RPMI8226 (cell line): ENCODE measurements around the gene LTF.
A peak's percentile ranks its signal among the peaks of the same experiment; 100 is the strongest.

Experiments used
- DNase-seq: peaks from one replicate; pipeline ENCODE4 v3.0.0-alpha.2; 2015

LTF gene

DNA sequence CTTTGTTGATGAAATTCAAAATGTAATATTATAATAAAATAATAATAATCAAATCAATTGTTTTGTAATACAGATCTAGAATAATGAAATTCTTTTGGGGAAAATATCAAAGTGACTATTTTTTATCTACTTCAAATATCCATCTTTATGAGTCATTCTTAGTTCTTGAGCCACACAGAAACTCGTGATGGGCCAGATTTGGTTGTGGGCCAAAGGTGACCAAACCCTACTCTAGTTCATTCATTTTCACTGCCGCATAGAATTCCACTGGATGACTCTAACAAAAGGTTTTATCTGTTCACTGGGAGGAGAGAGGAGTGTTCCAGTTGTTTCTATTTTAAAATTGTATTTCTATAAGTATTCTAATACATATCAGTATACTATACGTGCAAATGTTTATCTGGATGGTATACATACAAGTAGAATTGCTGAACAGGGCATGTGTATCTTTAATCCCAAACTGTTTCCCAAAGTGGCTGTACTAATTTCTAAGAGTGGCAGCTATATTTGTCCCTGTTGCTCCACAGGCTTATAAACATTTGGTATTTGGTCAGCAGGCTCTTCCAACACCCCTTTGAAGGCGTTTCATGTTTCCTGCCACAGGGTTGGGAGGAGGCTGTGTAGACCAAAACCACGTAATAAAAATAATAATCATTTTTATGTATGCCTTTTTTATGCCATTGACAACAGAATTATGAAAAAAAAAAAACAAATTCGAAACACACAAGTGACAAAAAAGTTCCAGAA lies 25.8 kb upstream of the LTF start:
- no peak for DNase-seq

DNA sequence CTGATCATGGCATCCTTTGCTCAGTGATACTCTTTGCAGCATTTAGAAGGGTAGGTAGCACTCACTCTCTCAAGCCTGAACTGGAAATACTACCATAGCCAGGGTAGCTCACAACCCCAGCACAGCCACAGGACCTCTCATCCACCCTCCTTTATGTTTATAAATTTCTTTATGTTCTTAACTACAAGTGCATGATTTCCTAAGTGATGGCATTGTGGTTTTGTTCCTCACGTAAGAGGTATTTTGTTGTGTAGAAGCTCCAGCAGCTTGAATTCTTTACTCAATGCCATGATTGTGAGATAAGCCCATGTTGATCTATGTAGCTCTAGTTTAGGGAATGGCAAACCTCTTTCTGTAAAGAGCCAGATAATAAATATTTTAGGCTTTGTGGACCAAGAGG lies 25.2 kb upstream of the LTF start:
- no peak for DNase-seq

DNA sequence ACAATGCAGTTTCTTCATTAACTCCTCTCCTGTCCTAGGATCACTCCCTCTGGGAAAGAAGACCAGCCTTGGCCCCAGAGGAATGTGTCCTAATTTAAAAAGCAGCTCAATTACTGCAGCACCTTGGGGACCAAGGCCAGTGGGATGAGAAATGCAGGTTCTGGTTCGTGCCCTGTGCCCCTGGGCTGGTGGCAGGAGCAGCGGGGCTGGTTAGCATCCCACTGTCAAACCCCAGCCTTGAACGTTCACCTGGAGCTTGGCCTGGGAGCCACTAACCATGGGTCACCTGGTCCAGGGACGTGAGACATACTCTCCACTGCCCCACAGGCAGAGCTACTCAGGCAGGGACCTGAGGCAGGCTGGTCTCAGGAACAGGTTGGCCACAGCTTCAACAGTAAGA lies 24.7 kb upstream of the LTF start:
- DNase-seq = no peak

DNA sequence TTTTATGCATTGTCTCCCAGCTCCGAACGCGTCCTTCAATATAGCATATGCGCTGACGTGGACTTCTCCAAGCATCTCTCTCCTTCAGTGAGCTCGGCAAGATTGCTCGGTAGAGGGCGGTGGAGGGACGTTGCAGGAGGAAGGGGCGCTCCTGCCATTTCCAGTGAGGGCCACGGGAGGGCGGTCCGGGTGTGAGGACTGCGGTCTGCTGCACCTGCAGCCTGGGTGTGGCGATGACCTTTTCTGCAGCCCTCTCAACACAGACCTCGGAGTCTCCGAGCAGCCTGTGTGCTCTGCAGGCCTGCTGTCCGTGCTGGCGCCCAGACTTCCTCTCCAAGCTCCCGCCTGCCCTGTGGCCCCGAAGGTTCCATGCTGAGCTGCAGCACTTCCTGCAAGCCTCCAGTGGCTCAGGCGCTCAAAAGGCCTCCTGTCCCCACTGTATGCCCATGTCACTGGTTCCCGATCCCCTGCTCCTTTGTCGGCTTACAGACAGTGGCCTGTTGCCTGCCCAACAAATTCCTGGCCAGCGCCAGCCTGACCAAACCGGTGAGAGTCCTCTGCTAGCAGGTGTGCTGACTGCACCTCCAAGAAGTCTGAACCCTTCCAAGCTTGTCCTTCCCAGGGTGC lies 24.1 kb upstream of the LTF start:
- DNase-seq = peak; percentile 99

DNA sequence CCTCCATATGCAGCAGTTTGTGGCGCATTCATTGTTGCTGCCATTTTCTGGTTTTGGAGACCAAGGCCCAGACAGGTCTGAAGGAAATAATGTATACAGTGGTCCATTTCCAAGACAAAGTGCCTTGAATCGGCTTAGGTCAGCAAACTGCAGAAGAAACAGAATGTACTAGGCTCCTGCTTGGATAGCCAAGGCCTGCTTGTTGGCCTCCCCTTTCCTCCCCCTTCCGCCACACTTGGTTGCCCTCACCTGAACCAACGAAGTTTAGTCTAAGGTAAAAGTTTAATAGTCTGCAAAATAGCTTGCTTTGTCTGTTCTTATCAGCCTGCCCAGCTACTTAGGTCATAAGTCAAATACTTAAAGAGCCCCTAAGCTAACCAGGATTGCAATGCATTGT lies 21.1 kb upstream of the LTF start:
- no peak for DNase-seq

DNA sequence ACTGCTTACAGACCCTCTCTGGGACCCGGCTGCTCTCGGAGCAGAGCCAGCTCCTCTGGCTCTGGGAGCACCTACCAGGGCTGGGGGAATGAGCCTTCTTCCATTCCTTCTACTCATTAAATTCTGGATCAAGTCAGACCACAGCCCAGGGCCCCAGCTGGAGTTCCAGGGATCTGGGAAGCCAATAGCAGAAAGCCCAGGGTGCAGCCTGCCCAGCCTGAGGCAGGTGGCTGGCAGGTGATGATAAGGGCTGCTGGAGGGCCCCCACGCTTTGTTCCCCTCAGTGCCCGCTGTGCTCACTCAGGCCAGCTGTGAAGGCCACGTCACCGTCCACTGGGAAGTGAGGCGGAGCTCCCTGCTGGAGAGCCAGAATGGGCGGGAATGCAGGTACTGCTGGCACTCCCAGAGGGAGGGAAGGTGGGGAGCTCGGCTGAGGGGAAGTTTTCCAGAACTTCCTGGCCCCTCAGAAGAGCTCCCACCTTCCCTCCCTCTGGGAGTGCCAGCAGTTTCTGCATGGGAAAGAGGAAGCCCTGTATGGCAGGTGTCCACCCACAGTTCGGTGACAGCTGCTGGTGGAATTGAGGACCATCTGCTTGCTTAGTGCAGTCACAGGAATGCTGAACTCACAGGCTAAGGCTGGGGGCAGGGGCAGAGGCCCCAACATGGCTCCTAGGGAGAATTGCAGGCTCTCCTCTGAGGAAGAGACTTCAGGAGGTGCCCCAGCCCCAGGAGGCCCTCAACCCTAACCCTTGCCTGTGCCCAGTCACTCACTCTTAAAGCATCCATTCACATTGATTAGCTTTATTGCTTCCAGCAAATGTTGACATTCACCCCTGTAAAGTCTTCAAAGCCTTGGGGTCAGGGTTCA lies 20.4 kb upstream of the LTF start:
- DNase-seq = peak; percentile 15

DNA sequence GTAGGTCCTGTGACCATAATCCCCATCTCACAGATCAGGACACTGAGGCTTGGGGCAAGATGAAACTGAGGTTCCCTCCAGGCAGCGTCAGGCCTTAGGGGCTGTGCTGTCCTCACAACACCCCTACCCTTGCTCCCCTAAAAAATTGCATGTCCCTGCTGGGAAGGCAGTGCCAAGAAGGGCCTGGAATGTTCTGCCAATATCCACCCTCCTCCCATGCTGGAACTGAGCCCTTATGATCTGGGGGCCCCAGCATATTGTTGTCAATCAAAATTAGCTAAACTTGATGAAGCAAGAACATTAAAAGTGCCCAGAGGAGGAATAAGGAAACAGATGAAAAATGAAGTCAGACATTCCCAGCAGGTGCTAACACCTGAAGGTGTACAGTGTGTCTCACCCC lies 19.7 kb upstream of the LTF start:
- DNase-seq = no peak

DNA sequence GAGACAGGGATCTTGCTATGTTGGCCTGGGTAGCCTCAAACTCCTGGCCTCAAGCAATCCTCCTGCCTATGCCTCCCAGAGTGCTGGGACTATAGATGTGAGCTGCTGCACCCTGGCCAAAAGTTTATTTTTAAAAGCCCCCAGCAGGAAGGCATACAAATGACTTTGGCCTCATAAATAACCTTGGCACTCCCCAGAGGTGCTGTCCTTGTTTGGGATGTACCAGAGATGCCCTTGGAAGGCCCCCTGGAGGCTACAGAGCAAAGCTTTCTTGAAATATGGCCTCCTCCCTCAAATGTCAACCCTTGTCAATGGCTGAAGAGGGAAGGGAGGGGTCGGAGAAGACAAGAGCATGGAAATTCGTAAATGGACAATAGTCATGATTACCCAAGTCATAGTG lies 19.1 kb upstream of the LTF start:
- DNase-seq = peak; percentile 23

DNA sequence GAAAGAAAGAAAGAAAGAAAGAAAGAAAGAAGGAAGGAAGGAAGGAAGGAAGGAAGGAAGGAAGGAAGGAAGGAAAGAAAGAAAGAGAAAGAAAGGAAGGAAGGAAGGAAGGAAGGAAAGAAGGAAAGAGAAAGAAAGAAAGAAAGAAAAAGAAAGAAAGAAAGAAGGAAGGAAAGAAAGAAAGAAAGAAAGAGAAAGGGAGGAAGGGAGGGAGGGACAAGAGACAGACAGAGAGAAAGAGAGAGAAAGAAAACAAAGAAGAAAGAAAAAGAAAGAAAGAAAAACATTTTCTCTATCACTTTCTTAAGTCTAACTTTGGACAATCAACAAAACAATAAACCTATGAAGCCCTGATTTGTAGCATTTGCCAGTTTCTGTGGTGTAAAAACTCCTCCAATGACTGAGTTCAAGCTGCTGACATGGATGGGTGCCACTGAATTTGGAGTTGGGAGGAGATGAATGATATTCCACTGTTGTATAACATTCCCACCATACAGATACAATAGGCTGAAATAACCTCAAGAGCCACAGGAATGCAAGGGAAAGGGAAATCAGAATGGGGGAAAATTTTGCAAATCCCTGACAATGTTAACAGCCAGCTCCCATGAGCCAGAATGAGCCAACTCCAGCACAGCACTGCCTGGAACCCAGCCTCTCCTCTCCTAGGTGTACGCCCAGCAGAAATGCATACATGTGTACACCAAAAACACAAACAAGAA lies 18.1 kb upstream of the LTF start:
- no peak for DNase-seq

DNA sequence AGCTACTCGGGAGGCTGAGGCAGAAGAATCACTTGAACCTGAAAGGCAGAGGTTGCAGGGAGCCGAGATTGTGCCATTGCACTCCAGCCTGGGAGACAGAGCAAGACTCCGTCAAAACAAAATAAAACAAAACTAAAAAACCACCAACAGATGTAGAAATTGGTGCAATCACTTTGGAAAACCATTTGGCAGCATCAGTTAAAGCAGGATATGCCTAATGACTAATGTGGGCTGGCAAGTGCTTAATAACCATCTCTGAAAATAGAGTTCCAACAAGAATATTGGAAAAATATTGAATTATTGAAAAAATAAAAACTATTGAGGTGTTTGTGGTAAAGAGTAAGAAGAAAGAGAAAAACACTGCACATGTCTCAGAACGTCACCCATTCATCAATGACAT lies 16.9 kb upstream of the LTF start:
- DNase-seq = no peak

DNA sequence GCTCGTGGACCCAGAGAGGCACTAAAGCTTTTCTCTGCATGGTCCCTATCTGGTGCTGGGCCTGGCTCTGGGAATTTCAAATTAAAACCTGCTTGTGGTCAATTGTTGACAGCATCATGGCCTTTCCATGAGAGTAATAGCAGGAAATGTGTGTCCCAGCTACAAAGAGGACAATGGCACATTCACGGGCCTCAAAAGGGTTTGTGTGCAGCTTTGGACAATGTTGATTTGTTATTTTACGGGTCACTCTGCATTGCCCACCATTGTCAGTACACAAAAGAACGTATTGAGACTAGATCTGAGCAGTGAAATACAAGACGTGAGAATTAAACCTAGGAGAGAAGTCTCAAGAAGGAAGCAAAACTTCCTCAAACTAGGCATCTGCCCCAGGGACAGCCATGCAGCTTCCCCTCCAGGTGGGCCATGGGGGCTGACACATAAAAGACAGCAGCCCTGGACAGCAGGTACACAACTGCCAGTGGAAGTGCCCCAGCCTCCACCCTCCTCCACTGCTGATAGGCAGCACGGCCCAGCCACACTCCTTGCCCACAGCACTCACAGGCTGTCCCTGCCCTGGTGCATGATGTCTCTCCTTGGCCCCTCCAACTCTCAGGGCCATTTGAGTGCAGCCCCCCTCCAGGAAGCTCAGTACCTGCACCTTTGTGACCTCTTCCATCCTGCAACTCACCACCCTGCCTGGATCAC lies 15.9 kb upstream of the LTF start:
- DNase-seq = no peak

DNA sequence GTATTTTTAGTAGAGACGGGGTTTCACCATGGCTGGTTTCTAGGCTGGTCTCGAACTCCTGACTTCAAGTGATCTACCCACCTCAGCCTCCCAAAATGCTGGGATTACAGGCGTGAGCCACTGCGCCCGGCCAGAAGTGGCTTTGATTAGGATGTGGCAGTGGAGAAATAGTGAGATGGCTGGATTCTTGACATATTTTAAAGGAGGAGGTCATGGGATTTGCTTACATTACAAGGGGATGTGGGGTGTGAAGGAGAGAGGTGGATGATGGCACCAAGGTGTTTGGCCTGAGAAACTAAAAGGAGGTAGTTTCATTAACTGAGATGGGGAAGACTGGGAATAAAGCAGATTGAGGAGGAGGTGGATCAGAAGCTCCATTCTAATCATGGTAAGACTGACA lies 15.0 kb upstream of the LTF start:
- DNase-seq = no peak

DNA sequence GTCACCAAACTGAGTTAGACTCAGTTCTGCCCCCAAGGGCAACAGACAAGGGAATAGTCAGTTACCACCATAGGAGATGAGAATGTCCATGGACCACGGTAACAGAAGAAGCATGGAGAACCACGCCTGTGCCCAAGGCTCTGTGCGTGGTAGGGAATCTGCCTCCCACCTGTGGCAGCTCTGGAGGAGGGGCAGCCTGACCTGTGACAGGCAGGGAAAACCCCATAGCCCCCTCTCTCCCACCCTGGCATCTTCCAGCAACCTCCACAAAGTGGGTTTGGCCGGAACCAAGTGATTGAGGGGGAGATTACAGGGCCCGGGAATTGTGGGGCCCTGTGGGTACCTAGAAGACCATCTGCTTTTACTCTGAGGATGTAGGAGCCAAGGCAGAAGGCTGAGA lies 14.3 kb upstream of the LTF start:
- DNase-seq = no peak

DNA sequence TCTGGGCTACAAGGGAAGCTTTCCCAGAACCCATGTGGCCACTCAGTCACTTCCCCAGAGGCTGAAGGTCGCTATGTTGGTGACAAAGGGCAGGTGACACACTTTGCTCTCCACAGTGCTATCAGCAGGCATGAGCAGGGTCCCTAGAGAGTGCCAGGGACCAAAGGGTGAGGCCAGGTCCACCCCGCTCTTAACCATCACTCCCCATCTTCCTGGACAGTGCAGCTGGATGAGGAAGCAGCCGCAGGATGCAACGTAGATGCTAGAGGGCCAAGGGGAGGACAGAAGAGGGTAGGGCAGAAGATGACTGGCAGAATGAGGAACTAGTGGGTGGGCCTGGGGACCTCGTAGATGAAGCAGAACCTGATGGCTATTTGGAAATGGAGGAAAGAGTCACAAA lies 13.6 kb upstream of the LTF start:
- no peak for DNase-seq

DNA sequence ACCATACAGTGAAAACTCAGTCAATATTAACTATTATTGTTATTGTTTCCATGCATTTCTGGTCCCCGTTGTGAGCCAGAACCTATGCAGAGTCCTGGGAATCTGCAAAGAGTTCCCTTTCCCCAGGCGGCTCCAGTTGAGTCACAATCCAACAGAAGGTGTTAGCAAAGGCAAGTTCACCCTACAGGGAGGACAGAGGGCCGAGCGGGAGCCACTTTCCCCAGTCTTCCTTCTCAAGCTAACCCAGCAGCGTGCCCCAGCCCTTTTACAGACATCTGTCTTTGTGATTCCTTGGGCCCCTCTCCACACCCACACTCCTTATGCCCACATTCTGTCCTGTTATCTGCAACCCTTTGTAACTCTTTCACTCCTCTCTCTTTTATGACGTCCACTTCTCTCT lies 13.1 kb upstream of the LTF start:
- no peak for DNase-seq

DNA sequence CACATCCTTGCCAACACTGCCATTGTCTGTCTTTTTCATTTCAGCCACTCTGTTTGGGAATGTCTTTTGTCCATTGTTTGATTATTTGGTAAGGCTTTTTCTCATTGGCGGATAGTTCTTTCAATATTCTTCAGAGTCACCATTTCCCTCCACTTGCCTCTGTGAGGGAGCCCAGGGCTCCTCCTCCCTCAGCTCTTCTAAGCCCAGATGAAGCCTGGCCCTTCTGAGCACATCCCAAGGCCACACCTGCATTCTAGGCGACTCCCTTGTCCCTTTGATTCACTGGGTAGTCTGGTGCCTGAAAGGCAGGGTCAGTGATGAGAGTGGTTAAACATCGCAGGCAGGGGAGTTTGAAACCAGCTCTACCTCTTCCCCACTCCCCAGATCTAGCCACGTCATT lies 12.4 kb upstream of the LTF start:
- no peak for DNase-seq

DNA sequence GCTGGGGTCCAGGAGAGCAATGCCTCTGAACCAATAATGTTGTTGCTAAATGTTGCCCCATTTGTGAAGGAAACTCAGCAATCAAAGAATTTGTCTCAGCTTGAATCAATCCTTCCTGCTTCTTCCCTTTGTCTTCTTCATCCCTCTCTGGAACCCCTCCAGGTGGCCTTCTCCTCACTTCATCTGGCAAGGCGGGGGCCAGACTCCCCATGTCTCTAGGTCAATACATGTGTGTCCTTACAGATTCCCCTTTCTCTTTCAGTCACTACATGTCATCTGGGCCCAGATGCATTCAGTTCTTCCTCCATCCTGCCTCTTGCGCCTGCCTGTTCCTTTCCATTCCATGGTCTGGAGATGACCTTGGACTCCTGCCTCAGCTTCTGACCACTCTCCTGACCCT lies 8.0 kb upstream of the LTF start:
- no peak for DNase-seq

DNA sequence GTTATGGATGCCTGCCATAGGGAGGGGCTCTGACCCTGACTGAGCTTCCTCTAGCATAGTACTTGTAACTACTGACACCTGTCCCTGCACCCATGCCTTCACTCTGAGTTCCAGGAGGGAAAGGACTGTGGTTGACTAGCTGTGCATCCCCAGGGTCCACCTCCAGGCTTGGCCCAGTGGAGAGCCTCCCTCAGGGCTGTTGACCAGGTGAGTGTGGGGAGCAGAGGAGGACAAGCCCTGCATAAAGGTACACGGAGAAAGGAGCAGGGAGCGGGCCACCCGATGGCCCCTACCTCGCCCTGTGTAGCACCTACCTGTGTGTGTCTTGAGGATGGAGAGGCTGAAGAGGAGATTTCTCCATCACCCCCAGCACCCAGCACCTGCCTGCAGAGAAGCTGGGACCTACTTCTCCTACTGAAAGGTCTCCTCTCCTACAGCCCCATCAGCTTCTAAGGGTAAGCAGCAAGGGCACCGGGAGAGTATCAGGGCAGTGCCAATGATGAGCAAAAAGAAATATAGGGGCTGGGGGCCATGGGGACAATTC lies 6.7 kb upstream of the LTF start:
- DNase-seq = no peak

DNA sequence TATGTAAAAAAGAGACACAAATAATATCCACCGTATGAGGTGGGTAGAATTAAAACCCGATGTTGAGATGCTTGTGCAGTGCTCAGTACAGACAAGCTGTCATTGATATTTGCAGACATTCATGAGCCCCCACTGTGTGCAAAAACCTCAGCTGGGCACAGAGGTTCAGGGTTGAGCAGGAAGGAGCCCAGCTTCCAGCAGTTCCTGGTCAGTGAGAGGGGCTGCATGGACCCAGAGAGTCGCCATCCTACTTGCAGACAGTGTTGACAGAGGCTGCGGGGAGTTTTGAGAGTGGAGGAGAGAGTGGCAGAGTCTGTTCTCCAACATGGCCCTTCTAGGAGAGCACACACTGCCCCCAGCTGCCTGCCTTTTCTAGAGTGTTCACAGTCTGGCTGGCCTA lies 6.1 kb upstream of the LTF start:
- no peak for DNase-seq

DNA sequence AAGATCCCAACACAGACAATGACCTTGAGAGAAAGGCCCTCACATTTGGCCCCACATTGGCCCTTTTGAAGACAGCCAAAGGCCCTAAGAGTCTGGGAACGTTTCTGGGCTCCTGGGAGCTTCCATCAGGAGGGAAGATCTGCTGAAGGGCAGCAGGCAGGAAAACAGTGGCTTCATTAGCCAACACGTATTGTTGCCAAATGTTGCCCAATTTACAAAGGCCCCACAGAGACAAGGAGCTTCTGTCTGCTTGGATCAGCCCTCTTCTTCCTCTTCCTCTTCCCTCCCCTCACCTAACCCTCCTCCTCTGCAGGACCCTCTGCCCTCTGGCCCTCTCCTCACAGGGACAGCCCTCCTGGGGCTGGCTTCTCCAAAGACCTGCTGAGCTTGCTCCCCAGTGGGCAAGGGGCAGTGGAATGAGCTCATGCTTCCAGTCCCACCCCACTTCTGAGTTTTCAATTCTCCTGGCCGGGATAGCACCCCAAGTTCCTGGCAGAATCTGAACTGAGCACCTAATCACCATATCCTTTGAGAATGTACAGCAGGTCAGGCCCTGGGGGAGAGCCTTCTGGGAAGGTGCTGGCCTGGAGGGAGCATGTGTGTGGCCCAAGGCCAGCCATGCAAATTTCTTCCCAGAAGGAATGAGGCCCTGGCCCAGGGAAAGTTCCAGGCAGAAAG lies 5.1 kb upstream of the LTF start:
- no peak for DNase-seq

DNA sequence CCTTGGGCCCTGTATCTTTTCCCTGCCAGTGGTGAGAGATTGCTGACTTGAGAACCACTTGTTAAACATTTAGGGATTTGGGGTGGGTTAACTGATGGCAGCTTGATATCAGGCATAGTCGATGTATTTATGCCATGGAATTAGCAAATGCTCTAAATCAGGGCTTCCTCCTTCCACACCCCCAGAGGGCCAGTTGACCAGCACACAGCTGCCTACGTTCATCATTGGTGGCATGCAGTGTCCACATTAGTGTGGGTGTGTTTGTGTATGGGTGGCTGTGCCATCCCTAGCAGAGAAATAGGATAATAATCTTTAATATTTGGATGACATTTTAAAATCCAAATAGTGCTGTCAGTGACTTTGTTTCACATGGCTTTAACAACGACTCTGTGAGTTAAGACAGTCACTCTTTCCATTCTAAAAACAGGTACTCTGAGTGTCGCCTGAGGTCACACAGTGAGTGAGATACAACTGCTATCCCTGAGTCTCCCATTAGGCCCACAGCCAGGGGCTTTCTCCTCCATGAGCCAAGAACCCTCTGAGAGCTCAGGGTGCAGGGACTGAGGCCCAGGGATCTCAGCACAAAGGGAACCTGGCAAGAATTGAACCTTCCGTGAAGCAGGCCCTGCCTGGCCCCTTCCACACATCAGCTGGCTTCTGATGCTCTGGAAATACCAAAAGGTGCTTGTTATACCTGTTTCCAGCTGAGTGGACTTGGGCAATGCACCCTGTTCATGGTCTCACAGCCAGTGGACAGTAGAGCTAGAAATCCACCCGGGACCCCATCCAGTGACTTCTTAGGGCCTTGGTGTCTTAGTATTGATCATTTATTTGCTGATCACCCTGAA lies 4.3 kb upstream of the LTF start:
- no peak for DNase-seq
